Ishikawa (cell line): ENCODE measurements around the gene APOF.

ENCODE experiments used
- CREB1 ChIP-seq: IDR thresholded peaks from 2 replicates; pipeline ENCODE4 v1.6.1; 2012; ENCODE audit warnings: low read depth
- RAD21 ChIP-seq: IDR thresholded peaks from 2 replicates; pipeline ENCODE4 v1.6.1; 2012; ENCODE audit warnings: low read depth
- TAF1 ChIP-seq: IDR thresholded peaks from 2 replicates; pipeline ENCODE4 v1.6.1; 2012; ENCODE audit warnings: low read depth, mild to moderate bottlenecking

- TF ChIP-seq TAF1 = no peak
- no peak for TF ChIP-seq CREB1
- TF ChIP-seq RAD21 = no peak
These were observed 28.2 kb downstream of the APOF start for GRCh38 chr12:56334490-56334793.
